ENCODE results near the gene NRDC. TPM values are rescaled to one million over a fixed set of nuclear protein-coding genes. Genes with fewer than 3 reads are reported as not detected.
"Not testable (repeated sequence)": the region's sequence is repeated elsewhere in the genome, so short reads cannot be mapped to it uniquely, and the experiment has no call there.

NRDC gene
- total and polyA plus RNA-seq, 7 donors: 132 to 385 (median 268) TPM

DNA sequence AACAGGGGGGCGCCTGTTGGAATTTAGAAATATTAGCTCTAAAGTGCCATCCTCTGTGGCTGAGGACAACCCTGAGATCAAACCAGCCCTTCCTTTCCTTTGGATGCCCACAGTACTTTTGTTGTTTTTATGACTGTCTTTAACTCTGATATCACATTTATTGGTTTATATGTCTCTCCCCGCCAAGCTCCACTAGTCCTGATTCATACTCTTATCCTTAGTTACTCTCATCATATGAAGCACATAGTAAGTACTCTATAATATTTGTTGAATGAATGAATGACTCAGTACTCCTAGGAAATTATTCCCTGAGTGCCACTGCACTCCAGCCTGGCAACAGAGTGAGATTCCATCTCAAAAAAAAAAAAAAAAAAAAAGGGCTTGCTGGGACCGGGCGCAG, 22.6 kb upstream of the NRDC start:
- H3K27ac ChIP-seq: no peak overlapping the region
- no peaks in the 10 kb centered on the region for H3K4me1 ChIP-seq
- no peak overlapping the region for H3K4me3 ChIP-seq
- H3K9me3 ChIP-seq: no peaks in the 10 kb centered on the region
- ATAC-seq (no peak), DNase-seq (no peak)
- peaks cover 0 to 42% (median 0%) of the 10 kb centered on the region in 3 donors for H3K27me3 ChIP-seq (ENCODE audit: insufficient read depth in 3 of 3, low read length in 2 of 3)
- H3K36me3 ChIP-seq (ENCODE audit: insufficient read depth in 1 of 2, low read depth in 1 of 2): no peaks in the 10 kb centered on the region
- TF ChIP-seq, protein P1, sequence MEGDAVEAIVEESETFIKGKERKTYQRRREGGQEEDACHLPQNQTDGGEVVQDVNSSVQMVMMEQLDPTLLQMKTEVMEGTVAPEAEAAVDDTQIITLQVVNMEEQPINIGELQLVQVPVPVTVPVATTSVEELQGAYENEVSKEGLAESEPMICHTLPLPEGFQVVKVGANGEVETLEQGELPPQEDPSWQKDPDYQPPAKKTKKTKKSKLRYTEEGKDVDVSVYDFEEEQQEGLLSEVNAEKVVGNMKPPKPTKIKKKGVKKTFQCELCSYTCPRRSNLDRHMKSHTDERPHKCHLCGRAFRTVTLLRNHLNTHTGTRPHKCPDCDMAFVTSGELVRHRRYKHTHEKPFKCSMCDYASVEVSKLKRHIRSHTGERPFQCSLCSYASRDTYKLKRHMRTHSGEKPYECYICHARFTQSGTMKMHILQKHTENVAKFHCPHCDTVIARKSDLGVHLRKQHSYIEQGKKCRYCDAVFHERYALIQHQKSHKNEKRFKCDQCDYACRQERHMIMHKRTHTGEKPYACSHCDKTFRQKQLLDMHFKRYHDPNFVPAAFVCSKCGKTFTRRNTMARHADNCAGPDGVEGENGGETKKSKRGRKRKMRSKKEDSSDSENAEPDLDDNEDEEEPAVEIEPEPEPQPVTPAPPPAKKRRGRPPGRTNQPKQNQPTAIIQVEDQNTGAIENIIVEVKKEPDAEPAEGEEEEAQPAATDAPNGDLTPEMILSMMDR (IDR thresholded peaks at IDR 0.05): no peak
- 79 to 94% (median 93%) methylated on average over 4 of the region's 4 CpGs for WGBS, 3 donors
- intact Hi-C loops (cut with DNase I): no loop called here

DNA sequence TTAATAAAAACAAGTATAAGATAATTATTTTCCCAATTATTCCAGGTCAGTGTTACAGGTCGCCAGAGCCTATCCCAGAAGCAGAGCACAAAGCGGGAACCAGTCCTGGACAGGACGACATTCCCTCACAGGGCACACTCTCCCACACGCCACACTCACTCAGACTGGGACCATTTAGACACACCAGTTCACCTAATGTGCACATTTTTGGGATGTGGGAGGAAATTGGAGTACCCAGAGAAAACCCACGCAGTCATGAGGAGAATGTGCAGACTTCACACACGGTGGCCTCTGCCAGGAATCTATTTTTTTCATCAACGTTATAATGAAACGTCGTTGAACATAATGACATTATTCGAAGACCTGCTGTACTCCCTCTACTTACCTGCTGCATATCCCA, 20.5 kb upstream of the NRDC start:
- TF ChIP-seq, protein P1 (IDR thresholded peaks at IDR 0.05): no peak
- no peaks in the 10 kb centered on the region for H3K36me3 ChIP-seq (ENCODE audit: insufficient read depth in 1 of 2, low read depth in 1 of 2)
- no peaks in the 10 kb centered on the region for H3K9me3 ChIP-seq
- ATAC-seq: no peak
- intact Hi-C loops (cut with DNase I): loop anchor here in 1 of 2 donors (5.0 kb wide), 1 partner anchor 103 kb away; no protein-coding TSS in a partner anchor
- no peaks in the 10 kb centered on the region for H3K4me1 ChIP-seq
- 64 to 67% (median 65%) methylated on average over 10 of the region's 10 CpGs for WGBS, 3 donors
- H3K27ac ChIP-seq: no peak overlapping the region
- no peak for DNase-seq
- H3K27me3 ChIP-seq (ENCODE audit: insufficient read depth in 3 of 3, low read length in 2 of 3): peaks cover 0 to 38% (median 0%) of the 10 kb centered on the region in 3 donors
- H3K4me3 ChIP-seq: no peak overlapping the region

DNA sequence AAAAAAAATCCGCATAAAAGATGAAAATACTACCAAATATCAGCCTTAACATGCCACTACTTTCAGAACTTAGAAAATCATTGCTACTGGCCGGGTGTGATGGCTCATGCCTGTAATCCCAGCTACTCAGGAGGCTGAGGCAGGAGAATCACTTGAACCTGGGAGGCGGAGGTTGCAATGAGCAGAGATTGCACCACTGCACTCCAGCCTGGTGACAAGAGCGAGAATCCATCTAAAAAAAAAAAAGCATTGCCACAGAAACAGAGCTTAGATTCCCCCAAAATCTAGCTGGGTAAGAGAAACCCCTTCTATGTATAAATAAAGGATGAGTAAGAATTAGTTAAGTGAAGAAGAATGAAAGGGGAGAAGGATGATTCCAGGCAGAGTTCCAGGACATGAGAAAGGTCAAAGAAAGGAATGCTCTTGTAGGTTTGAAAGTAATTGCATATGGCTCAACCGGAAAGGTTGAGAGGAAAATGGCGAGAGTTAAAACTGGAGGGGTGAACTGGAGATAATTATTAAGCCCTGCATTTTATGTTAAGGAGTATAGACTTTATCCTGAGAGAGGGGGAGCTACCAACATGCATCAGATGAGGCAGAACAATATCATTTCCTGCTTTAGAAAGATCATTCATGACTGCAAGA, 19.7 kb upstream of the NRDC start:
- no peak for ATAC-seq
- intact Hi-C loops (cut with DNase I): loop anchor here in 1 of 2 donors (5.0 kb wide), 1 partner anchor 104 kb away; no protein-coding TSS in a partner anchor
- no peak for DNase-seq
- TF ChIP-seq, protein P1 (IDR thresholded peaks at IDR 0.05): no peak
- Histone ChIP-seq H3K27me3 (ENCODE audit: insufficient read depth in 3 of 3, low read length in 2 of 3) (peaks cover 0 to 43% (median 0%) of the 10 kb centered on the region in 3 donors), H3K4me3 (no peak overlapping the region), H3K36me3 (ENCODE audit: insufficient read depth in 1 of 2, low read depth in 1 of 2) (no peaks in the 10 kb centered on the region), H3K27ac (no peak overlapping the region), H3K9me3 (no peaks in the 10 kb centered on the region), H3K4me1 (no peaks in the 10 kb centered on the region)
- 62 to 64% (median 62%) methylated on average over 6 of the region's 6 CpGs for WGBS, 3 donors

DNA sequence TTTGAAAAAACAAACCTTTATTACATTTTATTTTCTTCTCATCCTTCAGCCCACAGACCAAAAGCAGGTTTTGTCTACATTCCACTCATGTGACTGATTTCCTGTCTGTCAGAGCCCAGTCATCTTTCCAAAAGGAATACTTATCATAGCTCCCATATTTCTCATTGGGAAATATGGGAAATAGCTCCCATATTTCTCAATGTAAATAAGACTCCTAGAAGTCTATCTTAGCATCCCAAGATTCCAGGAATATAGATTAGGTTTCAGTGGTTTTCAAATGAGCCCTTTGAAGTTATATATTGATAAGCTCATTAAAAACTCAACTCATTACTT, 19.1 kb upstream of the NRDC start:
- DNase-seq (no peak), ATAC-seq (no peak)
- H3K36me3 ChIP-seq (ENCODE audit: insufficient read depth in 1 of 2, low read depth in 1 of 2): no peaks in the 10 kb centered on the region
- H3K4me3 ChIP-seq: no peak overlapping the region
- no peaks in the 10 kb centered on the region for H3K9me3 ChIP-seq
- H3K27me3 ChIP-seq (ENCODE audit: insufficient read depth in 3 of 3, low read length in 2 of 3): peaks cover 0 to 47% (median 3%) of the 10 kb centered on the region in 3 donors
- TF ChIP-seq, protein P1 (IDR thresholded peaks at IDR 0.05): no peak
- H3K4me1 ChIP-seq: no peaks in the 10 kb centered on the region
- intact Hi-C loops (cut with DNase I): loop anchor here (1.0 to 5.0 kb wide), 2 partner anchors 105 kb away; no protein-coding TSS in a partner anchor
- no peak overlapping the region for H3K27ac ChIP-seq

DNA sequence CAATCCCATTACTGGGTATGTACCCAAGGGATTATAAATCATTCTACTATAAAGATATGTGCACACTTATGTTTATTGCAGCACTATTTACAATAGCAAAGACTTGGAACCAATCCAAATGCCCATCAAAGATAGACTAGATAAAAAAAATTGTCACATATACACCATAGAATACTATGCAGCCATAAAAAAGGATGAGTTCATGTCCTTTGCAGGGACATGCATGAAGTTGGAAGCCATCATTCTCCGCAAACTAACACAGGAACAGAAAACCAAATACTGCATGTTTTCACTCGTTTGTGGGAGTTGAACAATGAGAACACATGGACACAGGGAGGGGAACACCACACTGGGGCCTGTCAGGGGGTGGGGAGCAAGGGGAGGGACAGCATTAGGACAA, 16.2 kb upstream of the NRDC start:
- not testable (repeated sequence) for H3K4me1 ChIP-seq; H3K4me3 ChIP-seq; ATAC-seq; H3K9me3 ChIP-seq; DNase-seq; H3K36me3 ChIP-seq (ENCODE audit: insufficient read depth in 1 of 2, low read depth in 1 of 2); H3K27ac ChIP-seq
- H3K27me3 ChIP-seq (ENCODE audit: insufficient read depth in 3 of 3, low read length in 2 of 3): peaks cover 0 to 64% (median 4%) of the 10 kb centered on the region in 3 donors
- WGBS, 3 donors: 68 to 76% (median 73%) methylated on average over 2 of the region's 2 CpGs
- intact Hi-C loops (cut with DNase I): loop anchor here in 1 of 2 donors (5.0 kb wide), 1 partner anchor 108 kb away; no protein-coding TSS in a partner anchor
